GM19467 (cell line): ENCODE results near the gene ELAPOR1.

Experiments used
- ATAC-seq: cut with Tn5 transposase; IDR thresholded peaks from one replicate; pipeline ENCODE4 v1.9.1; 2021; ENCODE audit warnings: mild to moderate bottlenecking, moderate library complexity; ENCODE audit not compliant: unreplicated experiment

Gene ELAPOR1

GRCh38 chr1:109095631-109096030 lies 18.3 kb upstream of the ELAPOR1 start:
- no peak for ATAC-seq

- no peak for ATAC-seq
These were observed 17.8 kb upstream of the ELAPOR1 start for GRCh38 chr1:109096120-109096519.

GRCh38 chr1:109099938-109100773 lies 13.8 kb upstream of the ELAPOR1 start:
- peak; percentile 88 for ATAC-seq

- no peak for ATAC-seq
These were observed 9.4 kb upstream of the ELAPOR1 start for GRCh38 chr1:109104364-109105151.

GRCh38 chr1:109105881-109106280 lies 8.0 kb upstream of the ELAPOR1 start:
- no peak for ATAC-seq

GRCh38 chr1:109107785-109108184 lies 6.1 kb upstream of the ELAPOR1 start:
- ATAC-seq: no peak

GRCh38 chr1:109109906-109110305 lies 4.0 kb upstream of the ELAPOR1 start:
- ATAC-seq: no peak

- ATAC-seq: no peak
These were observed 2.4 kb upstream of the ELAPOR1 start for GRCh38 chr1:109111386-109112055.

- no peak for ATAC-seq
These were observed 1.8 kb upstream of the ELAPOR1 start for GRCh38 chr1:109112056-109112651.

GRCh38 chr1:109112652-109113285 lies 1.1 kb upstream of the ELAPOR1 start:
- peak; percentile 62 for ATAC-seq

GRCh38 chr1:109114342-109114674 lies 393 bp downstream of the ELAPOR1 start:
- ATAC-seq: no peak

- ATAC-seq: no peak
These were observed 1.8 kb downstream of the ELAPOR1 start for GRCh38 chr1:109115685-109116084.

- no peak for ATAC-seq
These were observed 2.4 kb downstream of the ELAPOR1 start for GRCh38 chr1:109116286-109116685.

GRCh38 chr1:109118089-109118488 lies 4.2 kb downstream of the ELAPOR1 start:
- no peak for ATAC-seq

- ATAC-seq: no peak
These were observed 6.4 kb downstream of the ELAPOR1 start for GRCh38 chr1:109120356-109120755.

GRCh38 chr1:109131059-109131458 lies 17.1 kb downstream of the ELAPOR1 start:
- ATAC-seq: no peak

GRCh38 chr1:109131800-109132199 lies 17.9 kb downstream of the ELAPOR1 start:
- ATAC-seq: no peak

GRCh38 chr1:109133002-109133706 lies 19.2 kb downstream of the ELAPOR1 start:
- no peak for ATAC-seq

- no peak for ATAC-seq
These were observed 19.9 kb downstream of the ELAPOR1 start for GRCh38 chr1:109133815-109134214.

GRCh38 chr1:109134423-109134822 lies 20.5 kb downstream of the ELAPOR1 start:
- ATAC-seq: no peak
